Measurements from ENCODE around the gene LRRC2.
"Not testable (repeated sequence)": the region's sequence is repeated elsewhere in the genome, so short reads cannot be mapped to it uniquely, and the experiment has no call there.

The LRRC2 gene

GRCh38 chr3:46566040-46566641 is at the start of gene LRRC2:
Gene LRRC2 (minus strand): TSS chr3:46566302. CDS start chr3:46551591, 14,711 bp downstream.
- DNase-seq, result peak; percentile 1

- no peak for DNase-seq
Measured at GRCh38 chr3:46615050-46615775, 49.1 kb upstream of the LRRC2 start.

- DNase-seq, result no peak
Measured at GRCh38 chr3:46614431-46614830, 48.3 kb upstream of the LRRC2 start.

GRCh38 chr3:46613313-46614005 is 47.4 kb upstream of the LRRC2 start:
- DNase-seq, result no peak

- no peak for DNase-seq
Measured at GRCh38 chr3:46612324-46612723, 46.2 kb upstream of the LRRC2 start, which contains the start of gene FAM240A. Gene FAM240A (plus strand): TSS chr3:46612525. CDS start chr3:46612684, 159 bp downstream.

- no peak for DNase-seq
Measured at GRCh38 chr3:46609944-46610722, 44.0 kb upstream of the LRRC2 start.

GRCh38 chr3:46609212-46609721 is 43.2 kb upstream of the LRRC2 start:
- no peak for DNase-seq

- no peak for DNase-seq
Measured at GRCh38 chr3:46607603-46608028, 41.5 kb upstream of the LRRC2 start.

GRCh38 chr3:46604127-46604526 is 38.0 kb upstream of the LRRC2 start:
- no peak for DNase-seq

GRCh38 chr3:46603446-46604046 is 37.4 kb upstream of the LRRC2 start:
- DNase-seq, result no peak

- DNase-seq, result no peak
Measured at GRCh38 chr3:46599590-46599989, 33.5 kb upstream of the LRRC2 start.

- DNase-seq, result no peak
Measured at GRCh38 chr3:46595819-46596314, 29.8 kb upstream of the LRRC2 start.

GRCh38 chr3:46594723-46595122 is 28.6 kb upstream of the LRRC2 start:
- DNase-seq, result no peak

GRCh38 chr3:46593979-46594378 is 27.9 kb upstream of the LRRC2 start:
- DNase-seq, result no peak

GRCh38 chr3:46593274-46593862 is 27.3 kb upstream of the LRRC2 start:
- DNase-seq, result no peak

GRCh38 chr3:46587268-46587667 is 21.2 kb upstream of the LRRC2 start:
- DNase-seq, result not testable (repeated sequence)

- DNase-seq, result no peak
Measured at GRCh38 chr3:46586738-46587246, 20.7 kb upstream of the LRRC2 start.

- DNase-seq, result no peak
Measured at GRCh38 chr3:46585799-46586693, 19.9 kb upstream of the LRRC2 start.

- DNase-seq, result no peak
Measured at GRCh38 chr3:46584598-46585467, 18.7 kb upstream of the LRRC2 start.
